ENCODE measurements around the gene ANKS3. TPM values are rescaled to one million over a fixed set of nuclear protein-coding genes. Genes with fewer than 3 reads are reported as not detected.
A peak's percentile ranks its signal among the peaks of the same experiment; 100 is the strongest.
"Not testable (repeated sequence)": the region's sequence is repeated elsewhere in the genome, so short reads cannot be mapped to it uniquely, and the experiment has no call there.

ANKS3 gene
- total RNA-seq, 1 donor from 2014 or later = 16.4 TPM

DNA sequence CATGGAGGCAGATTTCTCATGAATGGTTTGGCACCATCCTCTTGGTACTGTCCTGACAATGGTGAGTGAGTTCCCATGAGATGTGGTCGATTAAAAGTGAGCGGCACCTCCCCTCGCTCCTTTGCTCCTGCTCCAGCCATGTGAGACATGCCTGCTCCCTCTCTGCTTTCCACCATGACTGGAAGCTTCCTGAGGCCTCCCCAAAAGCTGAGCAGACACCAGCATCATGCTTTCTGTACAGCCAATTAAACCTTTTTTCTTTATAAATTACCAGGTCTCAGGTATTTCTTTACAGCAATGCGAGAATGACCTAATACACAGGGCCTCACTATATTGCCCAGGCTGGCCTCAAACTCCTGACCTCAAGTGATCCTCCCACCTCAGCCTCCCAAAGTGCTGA lies 20.8 kb upstream of the ANKS3 start:
- no peak for DNase-seq (ENCODE audit: low spot score)

- DNase-seq (ENCODE audit: low spot score) = no peak
Observed at GRCh38 chr16:4753227-4753626, 19.2 kb upstream of the ANKS3 start.

DNA sequence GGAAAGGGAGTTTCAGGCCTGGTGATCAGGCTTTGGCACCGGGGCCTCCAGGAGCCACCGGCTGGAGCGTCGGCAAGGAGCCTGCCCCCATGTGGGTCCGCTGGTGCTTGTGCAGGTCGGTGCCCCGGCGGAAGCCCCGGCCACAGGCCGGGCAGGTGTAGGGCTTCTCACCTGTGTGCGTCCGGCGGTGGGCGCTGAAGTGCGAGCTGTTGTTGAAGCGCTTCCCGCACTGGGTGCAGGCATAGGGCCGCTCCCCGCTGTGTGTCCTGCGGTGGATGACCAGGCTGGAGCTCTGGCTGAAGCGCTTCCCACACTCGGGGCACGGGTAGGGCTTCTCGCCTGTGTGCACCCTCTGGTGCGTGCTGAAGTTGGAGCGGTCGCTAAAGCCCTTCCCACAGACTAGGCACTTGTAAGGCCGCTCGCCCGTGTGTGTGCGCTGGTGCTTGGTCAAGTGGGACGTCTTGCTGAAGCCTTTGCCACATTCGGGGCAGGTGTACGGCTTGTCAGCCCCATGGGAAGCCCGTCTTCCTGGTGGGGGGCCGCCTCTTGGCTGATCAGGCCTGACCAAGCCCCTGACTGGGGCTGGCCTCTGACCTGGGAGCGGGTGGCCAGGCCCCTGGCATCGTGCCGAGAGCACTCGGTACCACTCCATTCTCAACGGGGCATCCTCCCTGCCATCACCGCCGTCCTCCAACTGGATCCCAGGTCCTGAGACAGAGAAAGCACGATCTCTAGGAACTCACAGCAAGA lies 18.5 kb upstream of the ANKS3 start:
- DNase-seq (ENCODE audit: low spot score) = no peak

- DNase-seq (ENCODE audit: low spot score) = no peak
Observed at GRCh38 chr16:4750896-4751295, 16.8 kb upstream of the ANKS3 start.

DNA sequence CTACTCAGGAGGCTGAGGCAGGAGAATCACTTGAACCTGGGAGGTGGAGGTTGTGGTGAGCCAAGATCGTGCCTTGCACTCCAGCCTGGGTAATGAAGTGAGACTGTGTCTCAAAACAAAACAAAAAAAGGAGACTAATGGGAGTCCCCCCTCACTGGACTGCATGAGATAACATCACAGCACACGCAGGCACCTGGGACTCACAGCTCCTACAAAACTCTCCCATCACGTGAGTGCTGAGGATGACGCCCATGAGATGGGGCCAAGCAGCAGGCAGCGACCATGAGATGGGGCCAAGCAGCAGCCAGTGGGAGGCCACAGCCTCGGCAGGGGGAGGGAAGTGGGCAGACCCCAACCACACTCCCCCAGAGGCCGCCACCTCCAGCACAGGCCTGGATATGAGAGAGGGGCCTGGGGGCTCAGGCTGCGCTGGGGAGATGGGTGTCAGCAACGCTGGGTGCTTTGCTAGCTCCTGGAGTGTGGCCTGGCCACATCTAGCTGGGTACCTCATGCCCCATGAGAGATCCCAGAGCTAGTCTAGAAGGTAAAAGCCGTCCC lies 15.7 kb upstream of the ANKS3 start:
- DNase-seq (ENCODE audit: low spot score) = no peak

DNA sequence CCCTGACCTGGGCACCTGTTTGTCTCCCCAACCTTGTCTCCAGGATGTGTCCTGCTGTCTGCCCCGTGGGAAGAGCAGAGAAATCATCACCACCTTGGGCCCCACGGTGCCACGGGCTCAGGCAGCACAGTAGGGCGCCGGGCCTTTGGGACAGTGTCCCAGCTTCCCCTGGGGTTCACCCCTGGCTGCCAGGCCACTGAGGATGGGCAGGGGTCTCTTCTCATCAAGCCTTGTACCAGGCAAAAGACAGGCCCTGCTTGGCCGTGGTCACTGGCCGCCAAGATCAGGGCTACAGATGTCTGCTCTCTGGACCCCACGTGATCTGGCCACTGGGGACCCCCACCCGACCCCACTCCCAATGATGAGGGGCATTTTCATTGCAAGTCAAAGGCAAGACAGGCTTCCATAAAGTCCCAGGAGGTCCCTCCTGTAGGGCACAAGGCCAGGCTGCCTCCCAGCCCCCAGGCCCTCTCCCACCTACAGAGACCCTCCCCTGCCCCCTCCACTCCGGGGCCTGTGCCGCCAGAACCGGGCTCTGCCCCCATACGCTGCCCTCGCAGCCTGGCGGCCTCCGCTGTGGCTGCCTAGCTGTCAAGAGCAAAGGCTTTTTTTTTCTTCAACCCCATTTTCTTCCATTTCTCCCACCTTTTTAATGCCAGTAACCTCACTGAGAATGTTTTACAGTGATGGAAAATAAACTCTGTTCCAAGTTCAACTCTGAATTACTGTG lies 14.8 kb upstream of the ANKS3 start:
- no peak for DNase-seq (ENCODE audit: low spot score)

- DNase-seq (ENCODE audit: low spot score) = no peak
Observed at GRCh38 chr16:4747906-4748681, 14.0 kb upstream of the ANKS3 start.

DNA sequence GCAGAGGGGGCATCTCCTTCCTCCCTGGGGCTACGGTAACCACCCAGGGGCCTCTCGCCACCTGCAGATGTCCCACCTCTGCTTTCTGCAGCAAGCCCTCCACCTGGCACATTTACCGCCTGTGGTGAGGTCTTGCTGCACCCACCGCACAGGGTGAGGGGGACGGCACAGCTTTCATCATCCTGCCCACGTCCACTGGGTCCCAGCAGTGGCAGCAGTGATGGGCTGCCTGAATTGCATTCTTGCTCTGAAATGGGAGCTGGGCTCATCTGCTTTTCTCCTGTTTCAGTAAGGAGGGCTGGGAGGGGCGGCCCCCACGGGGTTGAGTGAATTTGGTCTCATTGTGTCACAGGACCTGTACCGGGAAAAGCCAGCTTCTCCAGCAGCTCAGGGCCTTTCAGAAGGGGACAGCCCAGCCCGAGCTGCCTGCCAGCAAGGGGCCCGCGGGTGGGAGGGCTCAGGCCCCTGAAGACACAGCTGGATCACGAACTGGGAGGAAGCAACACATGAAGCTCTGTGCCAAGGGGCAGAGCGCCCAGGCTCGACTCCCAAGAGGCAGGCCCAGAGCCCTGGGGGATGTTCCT lies 13.0 kb upstream of the ANKS3 start:
- no peak for DNase-seq (ENCODE audit: low spot score)

DNA sequence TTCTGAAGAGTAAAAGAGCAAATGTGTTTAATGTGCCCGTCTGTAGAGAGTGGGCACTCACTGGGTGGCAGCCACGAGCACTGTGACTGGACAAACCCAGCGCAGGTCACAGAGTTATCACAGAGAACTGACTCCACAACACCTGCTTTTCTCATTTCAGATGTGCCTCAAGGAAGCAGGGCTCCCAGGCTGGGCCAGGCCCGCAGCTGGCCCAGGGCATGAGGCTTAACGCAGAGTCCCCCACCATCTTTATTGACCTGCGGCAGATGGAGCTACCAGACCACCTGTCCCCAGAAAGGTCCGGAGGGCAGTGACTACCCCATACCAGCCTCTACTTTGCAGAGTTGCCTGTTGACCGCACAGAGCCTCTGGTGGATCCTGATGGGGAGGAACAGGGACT lies 12.1 kb upstream of the ANKS3 start:
- no peak for DNase-seq (ENCODE audit: low spot score)

GRCh38 chr16:4745274-4745569 lies 11.2 kb upstream of the ANKS3 start:
- no peak for DNase-seq (ENCODE audit: low spot score)

DNA sequence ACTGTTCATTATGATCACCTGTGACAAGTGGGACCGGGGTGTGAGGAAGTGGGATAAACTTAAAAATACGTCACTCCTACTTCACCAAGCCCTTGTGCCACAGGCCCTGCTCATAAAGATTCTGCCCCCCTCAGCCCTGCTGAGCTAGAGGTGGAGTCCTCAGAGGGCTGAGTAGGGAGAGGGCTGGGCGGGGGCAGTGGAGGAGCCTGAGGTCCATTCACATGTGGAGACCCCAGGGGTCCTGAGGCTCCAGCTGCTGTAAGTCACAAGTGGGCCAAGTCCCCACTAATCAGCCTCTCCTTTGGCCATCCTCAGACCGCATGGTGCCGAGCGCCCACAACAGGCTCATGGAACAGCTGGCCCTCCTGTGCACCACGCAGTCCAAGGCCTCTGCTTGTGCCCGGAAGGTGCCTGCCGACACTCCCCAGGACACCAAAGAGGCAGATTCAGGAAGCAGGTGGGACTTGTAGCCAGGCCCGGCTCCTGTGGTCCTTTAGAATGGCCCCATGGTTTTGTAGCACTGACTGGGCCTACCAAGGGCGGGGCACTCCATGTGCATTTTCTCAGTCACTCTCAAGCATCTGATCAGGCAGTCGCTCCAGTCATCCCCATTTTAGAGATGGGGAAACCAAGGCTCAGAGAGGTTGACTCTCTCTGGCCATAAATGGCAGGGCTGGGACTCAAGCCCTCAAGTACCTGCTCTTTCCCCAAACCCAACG lies 10.6 kb upstream of the ANKS3 start:
- no peak for DNase-seq (ENCODE audit: low spot score)

- DNase-seq (ENCODE audit: low spot score) = no peak
Observed at GRCh38 chr16:4743226-4743878, 9.3 kb upstream of the ANKS3 start.

GRCh38 chr16:4738370-4738769 lies 4.3 kb upstream of the ANKS3 start:
- DNase-seq (ENCODE audit: low spot score) = not testable (repeated sequence)

GRCh38 chr16:4737545-4737944 lies 3.5 kb upstream of the ANKS3 start:
- no peak for DNase-seq (ENCODE audit: low spot score)

DNA sequence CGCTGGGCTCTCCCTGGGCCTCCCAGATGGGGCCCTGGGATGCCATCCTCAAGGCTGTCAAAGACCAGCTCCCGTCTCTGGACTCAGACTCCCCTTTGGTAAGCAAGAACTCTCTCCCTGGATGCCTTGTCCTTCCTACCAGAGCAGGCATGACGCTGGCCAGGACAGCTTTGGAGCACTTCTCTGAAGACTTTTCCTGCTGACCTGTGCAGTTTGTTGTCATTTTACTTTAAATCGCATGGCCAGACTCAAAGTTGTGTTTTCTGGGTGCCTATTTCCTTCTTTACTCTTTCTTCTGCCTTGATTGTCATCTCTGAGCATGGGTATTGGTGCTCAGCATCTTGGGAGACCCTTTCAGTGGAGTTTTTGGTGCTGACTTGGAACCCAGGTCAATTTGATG lies 2.5 kb upstream of the ANKS3 start:
- no peak for DNase-seq (ENCODE audit: low spot score)

- DNase-seq (ENCODE audit: low spot score) = peak; percentile 93
Observed at GRCh38 chr16:4734730-4735535, 862 bp upstream of the ANKS3 start.

DNA sequence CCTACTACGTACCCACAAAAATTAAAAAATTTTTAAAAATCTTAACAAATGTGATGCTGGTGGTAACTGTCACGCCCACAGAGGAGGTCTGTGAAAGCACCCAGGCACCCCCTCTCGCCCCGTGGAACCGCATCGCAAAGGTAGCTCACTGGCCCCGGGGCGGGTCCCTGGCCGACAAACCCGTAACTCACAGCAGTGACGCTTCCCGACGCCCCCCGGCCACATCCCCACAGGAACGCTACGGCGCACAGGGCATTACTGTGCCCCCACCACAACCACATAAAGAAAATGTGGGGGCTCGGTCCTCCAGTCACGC lies 366 bp downstream of the ANKS3 start:
- no peak for DNase-seq (ENCODE audit: low spot score)

- DNase-seq (ENCODE audit: low spot score) = no peak
Observed at GRCh38 chr16:4733211-4733742, 794 bp downstream of the ANKS3 start.

DNA sequence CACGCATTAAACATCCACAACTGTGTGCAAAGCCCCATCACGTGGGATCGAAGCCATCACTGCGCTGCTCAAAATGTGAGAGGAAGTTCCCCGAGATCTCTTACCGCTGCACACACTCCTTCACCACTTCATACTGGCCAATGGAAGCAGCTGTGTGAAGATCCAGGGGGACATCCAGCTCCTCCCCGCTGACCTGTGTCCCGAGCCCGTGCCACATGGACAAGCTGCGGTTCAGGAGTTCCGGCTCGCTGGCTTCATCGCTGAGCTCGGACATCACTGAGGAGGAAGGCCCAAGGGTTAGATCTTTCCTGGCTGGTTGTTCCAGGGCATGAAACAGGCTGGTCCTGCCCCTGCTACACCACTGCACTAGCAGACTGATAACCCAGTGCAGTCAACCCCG lies 4.2 kb downstream of the ANKS3 start:
- DNase-seq (ENCODE audit: low spot score) = no peak

DNA sequence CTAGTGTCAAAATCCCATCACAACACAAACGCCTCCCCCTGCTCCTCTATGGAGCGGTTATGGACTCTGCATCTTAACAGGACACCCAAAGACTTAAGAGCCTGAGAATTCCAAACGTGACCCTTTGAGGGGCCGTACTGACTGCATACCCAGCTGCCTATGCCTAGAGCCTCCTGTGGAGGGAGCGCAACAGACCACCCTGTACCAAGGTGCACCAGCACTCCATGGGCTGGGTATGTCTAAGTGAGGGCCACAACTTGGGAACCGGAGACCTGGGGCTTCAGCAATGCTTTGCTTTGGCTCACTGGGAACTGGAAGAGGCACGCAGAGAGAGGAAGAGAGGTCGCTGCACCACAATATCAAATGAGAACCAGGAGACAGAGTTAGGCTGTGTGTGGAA lies 5.4 kb downstream of the ANKS3 start:
- no peak for DNase-seq (ENCODE audit: low spot score)

All from mesenteric fat pad (tissue), 1 donor.